ENCODE measurements around the gene SLFNL1.

- TF ChIP-seq, protein P1, sequence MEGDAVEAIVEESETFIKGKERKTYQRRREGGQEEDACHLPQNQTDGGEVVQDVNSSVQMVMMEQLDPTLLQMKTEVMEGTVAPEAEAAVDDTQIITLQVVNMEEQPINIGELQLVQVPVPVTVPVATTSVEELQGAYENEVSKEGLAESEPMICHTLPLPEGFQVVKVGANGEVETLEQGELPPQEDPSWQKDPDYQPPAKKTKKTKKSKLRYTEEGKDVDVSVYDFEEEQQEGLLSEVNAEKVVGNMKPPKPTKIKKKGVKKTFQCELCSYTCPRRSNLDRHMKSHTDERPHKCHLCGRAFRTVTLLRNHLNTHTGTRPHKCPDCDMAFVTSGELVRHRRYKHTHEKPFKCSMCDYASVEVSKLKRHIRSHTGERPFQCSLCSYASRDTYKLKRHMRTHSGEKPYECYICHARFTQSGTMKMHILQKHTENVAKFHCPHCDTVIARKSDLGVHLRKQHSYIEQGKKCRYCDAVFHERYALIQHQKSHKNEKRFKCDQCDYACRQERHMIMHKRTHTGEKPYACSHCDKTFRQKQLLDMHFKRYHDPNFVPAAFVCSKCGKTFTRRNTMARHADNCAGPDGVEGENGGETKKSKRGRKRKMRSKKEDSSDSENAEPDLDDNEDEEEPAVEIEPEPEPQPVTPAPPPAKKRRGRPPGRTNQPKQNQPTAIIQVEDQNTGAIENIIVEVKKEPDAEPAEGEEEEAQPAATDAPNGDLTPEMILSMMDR (IDR thresholded peaks at IDR 0.05) = no peak
- no peak for TF ChIP-seq EP300 (IDR thresholded peaks at IDR 0.05)
- no peak for TF ChIP-seq POLR2AphosphoS5 (IDR thresholded peaks at IDR 0.05)
- TF ChIP-seq POLR2A (IDR thresholded peaks at IDR 0.05) = no peak
Observed at GRCh38 chr1:40988280-40988679, 33.2 kb downstream of the SLFNL1 start.

All from suprapubic skin (tissue), 4 donors.